ENCODE measurements around the gene ZNF175. TPM values are rescaled to one million over a fixed set of nuclear protein-coding genes. Genes with fewer than 3 reads are reported as not detected.

ZNF175 gene
- total and polyA plus RNA-seq, 9 of the 15 experiments (the other 6 are each of a cell fraction or from before 2014, with no cell fraction given), result 3.7 to 37.9 (median 14.0) TPM

- TF ChIP-seq SRF (CRISPR knock-in tag; IDR thresholded peaks at IDR 0.05) (peak in 1 of 2 experiments; percentile 87; a peak in 2 of 4 replicates), HNRNPK (IDR thresholded peaks at IDR 0.05; ENCODE audit: low read depth, low read length, poor library complexity, severe bottlenecking) (peak; percentile 65), TOE1 (IDR thresholded peaks at IDR 0.05; ENCODE audit: borderline replicate concordance) (0 out of 2 replicates have a peak, but pooled peaks have one; percentile 7), TOE1 (CRISPR knock-in tag; IDR thresholded peaks at IDR 0.05; ENCODE audit: borderline replicate concordance, low read depth) (peak; percentile 97), ZNF134 (CRISPR knock-in tag; conservative IDR thresholded peaks at IDR 0.05) (no peak), ZNF124 (CRISPR knock-in tag; IDR thresholded peaks at IDR 0.05) (no peak), CREB3 (tag; conservative IDR thresholded peaks at IDR 0.05; ENCODE audit: low read depth) (peak; percentile 74), ZBTB33 (CRISPR knock-in tag; IDR thresholded peaks at IDR 0.05) (no peak; the same call in 1 of the 2 replicates), ZKSCAN1 (IDR thresholded peaks at IDR 0.05; ENCODE audit: low read depth, low read length) (peak; percentile 73; the same call in 1 of the 2 replicates), FOXJ3 (CRISPR knock-in tag; IDR thresholded peaks at IDR 0.05) (no peak), MBD1 (CRISPR knock-in tag; IDR thresholded peaks at IDR 0.05) (no peak), NFXL1 (CRISPR knock-in tag; IDR thresholded peaks at IDR 0.05) (no peak), ZBTB17 (CRISPR knock-in tag; IDR thresholded peaks at IDR 0.05) (peak; percentile 41; the same call in 1 of the 2 replicates), FOXP1 (CRISPR knock-in tag; IDR thresholded peaks at IDR 0.05) (peak; percentile 94), TEAD4 (IDR thresholded peaks at IDR 0.05; ENCODE audit: low read length) (peak; percentile 59; the same call in 1 of the 2 replicates), TEAD4 (CRISPR knock-in tag; IDR thresholded peaks at IDR 0.05; ENCODE audit: borderline replicate concordance) (no peak), SOX6 (IDR thresholded peaks at IDR 0.05) (peak; percentile 69), E4F1 (CRISPR knock-in tag; IDR thresholded peaks at IDR 0.05; ENCODE audit: borderline replicate concordance) (no peak), LEF1 (IDR thresholded peaks at IDR 0.05) (no peak), CBFB (CRISPR knock-in tag; IDR thresholded peaks at IDR 0.05) (peak; percentile 36; the same call in 1 of the 2 replicates), ARID1B (IDR thresholded peaks at IDR 0.05) (peak; percentile 76), SRSF9 (IDR thresholded peaks at IDR 0.05; ENCODE audit: borderline replicate concordance, low read depth, low read length) (no peak), POLR2A (conservative IDR thresholded peaks at IDR 0.05) (no peak)
Measured at GRCh38 chr19:51552996-51553725, 17.9 kb upstream of the ZNF175 start (continued).

Data from K562 (cell line).